Stomach (tissue), 4 donors: ENCODE data around the gene LIN9.

Experiments
- EP300 ChIP-seq: sonication (generic); formaldehyde crosslinking; IDR thresholded peaks from one replicate; pipeline ENCODE4 v1.6.1; 2017; ENCODE audit warnings: antibody characterized with exemption
- POLR2A ChIP-seq, 4 donors: fragments of 450-650 bp; IDR thresholded peaks; one replicate each; pipeline ENCODE4 v1.6.1; 2016; ENCODE audit warnings: antibody characterized with exemption in 4 of 4, control low read depth in 2 of 4, mild to moderate bottlenecking in 1 of 4, moderate library complexity in 1 of 4
- POLR2AphosphoS5 ChIP-seq, 3 donors: sonication (generic); formaldehyde crosslinking; IDR thresholded peaks; one replicate each; pipeline ENCODE4 v1.6.1; 2016; ENCODE audit warnings: antibody characterized with exemption in 3 of 3
- TF ChIP-seq, protein P1 (sequence below), 7 experiments: fragments of 450-650 bp in 4 of 7; fragments of 200-600 bp in 3 of 7; sonication (generic) in 3 of 7; IDR thresholded peaks; one replicate each; pipeline ENCODE4 v1.5.1; 2016 to 2019; ENCODE audit warnings: antibody characterized with exemption in 7 of 7, control low read depth in 2 of 7, mild to moderate bottlenecking in 1 of 7

DNA sequence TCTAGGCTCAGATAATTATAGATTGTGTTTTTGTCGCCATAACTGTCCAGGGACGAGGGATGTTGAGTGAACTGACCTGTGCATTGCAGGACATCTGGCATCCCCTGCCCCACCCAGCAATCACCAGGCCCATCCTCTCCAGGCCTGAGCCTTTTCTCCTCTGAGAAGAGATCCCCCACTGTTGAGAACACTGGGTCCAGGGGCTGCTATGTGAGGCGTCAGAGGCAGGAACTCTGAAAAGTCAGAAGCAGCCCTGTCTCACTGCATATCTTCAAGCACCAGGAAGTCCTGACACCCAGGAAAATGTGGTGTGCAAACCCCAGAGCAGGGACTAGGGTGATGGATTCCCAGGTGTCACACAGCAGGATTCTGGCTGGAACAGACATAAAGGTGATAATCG is 105.3 kb downstream of the LIN9 start:
- TF ChIP-seq, protein P1, sequence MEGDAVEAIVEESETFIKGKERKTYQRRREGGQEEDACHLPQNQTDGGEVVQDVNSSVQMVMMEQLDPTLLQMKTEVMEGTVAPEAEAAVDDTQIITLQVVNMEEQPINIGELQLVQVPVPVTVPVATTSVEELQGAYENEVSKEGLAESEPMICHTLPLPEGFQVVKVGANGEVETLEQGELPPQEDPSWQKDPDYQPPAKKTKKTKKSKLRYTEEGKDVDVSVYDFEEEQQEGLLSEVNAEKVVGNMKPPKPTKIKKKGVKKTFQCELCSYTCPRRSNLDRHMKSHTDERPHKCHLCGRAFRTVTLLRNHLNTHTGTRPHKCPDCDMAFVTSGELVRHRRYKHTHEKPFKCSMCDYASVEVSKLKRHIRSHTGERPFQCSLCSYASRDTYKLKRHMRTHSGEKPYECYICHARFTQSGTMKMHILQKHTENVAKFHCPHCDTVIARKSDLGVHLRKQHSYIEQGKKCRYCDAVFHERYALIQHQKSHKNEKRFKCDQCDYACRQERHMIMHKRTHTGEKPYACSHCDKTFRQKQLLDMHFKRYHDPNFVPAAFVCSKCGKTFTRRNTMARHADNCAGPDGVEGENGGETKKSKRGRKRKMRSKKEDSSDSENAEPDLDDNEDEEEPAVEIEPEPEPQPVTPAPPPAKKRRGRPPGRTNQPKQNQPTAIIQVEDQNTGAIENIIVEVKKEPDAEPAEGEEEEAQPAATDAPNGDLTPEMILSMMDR (IDR thresholded peaks at IDR 0.05) = no peak
- TF ChIP-seq POLR2A (IDR thresholded peaks at IDR 0.05) = no peak
- no peak for TF ChIP-seq POLR2AphosphoS5 (IDR thresholded peaks at IDR 0.05)
- no peak for TF ChIP-seq EP300
